GM12865 (cell line): ENCODE measurements around the gene TMEM125.

Experiments used
- DNase-seq: peaks from one replicate; pipeline ENCODE4 v3.0.0; 2010; ENCODE audit warnings: low read depth
- H3K4me3 ChIP-seq: 2 replicates; pipeline ENCODE4 v1.5.1; 2011; ENCODE audit warnings: mild to moderate bottlenecking, low read depth, low read length, control low read depth
- TF ChIP-seq, protein P1 (sequence below): IDR thresholded peaks from 2 replicates; pipeline ENCODE4 v1.5.1; 2011; ENCODE audit warnings: low read length, control low read depth, low read depth, inconsistent platforms; ENCODE audit not compliant: insufficient read depth; ENCODE audit errors: missing control alignments

TMEM125 gene

DNA sequence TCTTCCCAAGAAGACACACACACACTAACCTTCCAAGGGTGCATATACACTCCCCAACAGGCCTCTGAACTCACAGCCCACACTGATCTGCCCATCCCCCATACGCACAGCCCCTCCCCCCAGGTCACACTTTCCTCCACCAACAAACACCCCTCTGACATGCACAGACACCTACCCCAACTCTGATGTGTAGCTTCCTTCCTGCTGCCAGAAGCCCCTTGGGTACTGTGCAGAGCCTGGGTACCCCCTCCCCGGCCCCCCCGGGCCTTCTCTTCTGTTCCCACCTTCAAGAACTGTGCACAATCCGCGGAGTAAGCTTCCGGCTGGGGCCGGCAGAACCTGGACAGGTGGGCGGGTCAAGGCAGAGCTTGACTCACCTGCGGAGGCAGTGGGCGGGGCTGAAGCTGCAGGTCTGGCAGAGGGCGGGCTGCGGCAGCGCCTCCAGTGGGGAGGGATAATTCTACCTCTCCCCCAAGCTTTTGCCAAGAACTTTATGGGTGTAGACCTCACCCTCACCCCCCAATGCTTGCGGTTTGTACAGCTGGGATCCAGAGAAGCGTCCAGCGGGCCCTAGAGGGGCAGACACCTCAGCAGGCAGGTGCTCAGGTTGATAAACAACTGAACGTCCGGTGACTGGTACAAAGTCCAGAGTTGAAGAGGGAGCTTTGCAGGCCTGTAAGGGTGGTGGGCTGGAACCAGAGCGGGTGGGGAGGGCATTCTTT lies 15.6 kb downstream of the TMEM125 start, which contains the start of gene C1orf210:
TSS of gene C1orf210 (minus strand) at position 313 of the 722 bp plus-strand sequence. CDS start 2,311 bp downstream, outside the sequence.
- no peak within 1 kb of the TSS for H3K4me3 ChIP-seq
- TF ChIP-seq, protein P1, sequence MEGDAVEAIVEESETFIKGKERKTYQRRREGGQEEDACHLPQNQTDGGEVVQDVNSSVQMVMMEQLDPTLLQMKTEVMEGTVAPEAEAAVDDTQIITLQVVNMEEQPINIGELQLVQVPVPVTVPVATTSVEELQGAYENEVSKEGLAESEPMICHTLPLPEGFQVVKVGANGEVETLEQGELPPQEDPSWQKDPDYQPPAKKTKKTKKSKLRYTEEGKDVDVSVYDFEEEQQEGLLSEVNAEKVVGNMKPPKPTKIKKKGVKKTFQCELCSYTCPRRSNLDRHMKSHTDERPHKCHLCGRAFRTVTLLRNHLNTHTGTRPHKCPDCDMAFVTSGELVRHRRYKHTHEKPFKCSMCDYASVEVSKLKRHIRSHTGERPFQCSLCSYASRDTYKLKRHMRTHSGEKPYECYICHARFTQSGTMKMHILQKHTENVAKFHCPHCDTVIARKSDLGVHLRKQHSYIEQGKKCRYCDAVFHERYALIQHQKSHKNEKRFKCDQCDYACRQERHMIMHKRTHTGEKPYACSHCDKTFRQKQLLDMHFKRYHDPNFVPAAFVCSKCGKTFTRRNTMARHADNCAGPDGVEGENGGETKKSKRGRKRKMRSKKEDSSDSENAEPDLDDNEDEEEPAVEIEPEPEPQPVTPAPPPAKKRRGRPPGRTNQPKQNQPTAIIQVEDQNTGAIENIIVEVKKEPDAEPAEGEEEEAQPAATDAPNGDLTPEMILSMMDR = no peak
- no peak for DNase-seq

DNA sequence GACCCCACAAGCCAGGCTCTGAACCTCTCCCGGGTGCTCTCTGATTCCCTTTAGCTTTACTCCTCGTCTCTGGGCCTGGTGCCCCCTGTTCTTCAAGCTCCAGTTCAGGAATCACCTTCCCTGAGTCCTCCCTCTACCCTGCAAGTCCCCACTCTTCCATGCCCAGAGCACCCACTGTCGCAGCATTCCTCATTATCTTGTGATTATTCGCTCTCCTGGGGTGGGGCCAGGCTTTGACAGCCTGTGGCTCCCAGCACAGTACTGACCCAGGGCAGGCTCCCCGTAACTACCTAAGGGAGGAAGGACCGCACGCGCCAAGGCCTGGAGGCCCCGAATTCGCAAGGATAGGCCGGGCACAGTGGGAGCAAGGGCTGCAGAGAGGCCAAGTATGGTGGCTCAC lies 16.3 kb downstream of the TMEM125 start:
- TF ChIP-seq, protein P1 = no peak
- H3K4me3 ChIP-seq = no peak overlapping the region
- DNase-seq = no peak

DNA sequence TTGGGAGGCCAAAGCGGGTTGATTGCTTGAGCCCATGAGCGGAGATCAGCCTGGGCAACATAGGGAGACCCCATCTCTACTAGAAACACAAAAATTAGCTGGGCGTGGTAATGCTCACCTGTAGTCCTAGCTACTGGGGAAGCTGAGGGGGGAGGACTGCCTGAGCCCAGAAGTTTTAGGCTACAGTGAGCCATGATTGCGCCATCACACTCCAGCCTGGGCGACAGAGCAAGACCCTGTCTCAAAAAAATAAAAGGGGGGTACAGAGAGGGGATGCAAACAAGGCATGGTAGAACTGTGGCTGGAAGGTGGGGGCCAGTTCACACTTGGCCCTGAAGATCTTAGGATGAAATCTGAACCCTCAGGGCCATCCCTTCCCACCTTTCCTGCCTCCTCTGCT lies 16.8 kb downstream of the TMEM125 start:
- no peak overlapping the region for H3K4me3 ChIP-seq
- TF ChIP-seq, protein P1 = no peak
- no peak for DNase-seq

DNA sequence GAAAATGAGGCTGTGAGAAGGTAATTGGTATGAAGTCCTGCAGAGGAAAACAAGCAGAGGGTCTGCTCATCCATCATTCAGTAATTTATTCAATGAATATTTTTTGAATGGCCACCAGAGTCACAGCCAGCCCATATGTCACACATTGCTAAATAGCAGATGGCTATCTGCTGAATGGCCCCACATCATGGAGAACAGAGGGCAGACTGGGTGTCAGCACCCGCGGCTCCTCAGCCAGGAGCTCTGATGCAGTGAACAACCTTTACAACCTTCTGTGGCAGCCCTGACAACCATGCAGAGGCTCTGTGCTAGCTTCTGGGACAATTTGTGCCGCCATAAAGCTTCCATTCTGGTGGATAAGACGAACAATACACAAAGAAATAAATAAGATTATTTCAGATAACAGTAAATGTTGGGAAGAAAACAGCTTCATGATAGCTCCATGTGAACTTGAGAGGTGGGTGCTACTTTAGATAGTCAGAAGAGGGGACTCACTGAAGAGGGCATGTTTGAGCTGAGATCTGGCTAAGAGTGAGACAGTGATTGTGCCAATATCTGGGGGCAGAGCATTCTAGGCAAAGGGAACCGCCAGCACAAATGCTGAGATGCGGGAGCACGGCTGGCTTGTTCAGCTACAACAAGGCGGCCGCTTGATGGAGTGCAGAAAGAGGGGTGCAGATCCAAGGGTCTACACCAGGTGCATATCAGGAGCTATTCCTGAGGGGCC lies 18.4 kb downstream of the TMEM125 start:
- no peak overlapping the region for H3K4me3 ChIP-seq
- TF ChIP-seq, protein P1 = no peak
- DNase-seq = no peak

DNA sequence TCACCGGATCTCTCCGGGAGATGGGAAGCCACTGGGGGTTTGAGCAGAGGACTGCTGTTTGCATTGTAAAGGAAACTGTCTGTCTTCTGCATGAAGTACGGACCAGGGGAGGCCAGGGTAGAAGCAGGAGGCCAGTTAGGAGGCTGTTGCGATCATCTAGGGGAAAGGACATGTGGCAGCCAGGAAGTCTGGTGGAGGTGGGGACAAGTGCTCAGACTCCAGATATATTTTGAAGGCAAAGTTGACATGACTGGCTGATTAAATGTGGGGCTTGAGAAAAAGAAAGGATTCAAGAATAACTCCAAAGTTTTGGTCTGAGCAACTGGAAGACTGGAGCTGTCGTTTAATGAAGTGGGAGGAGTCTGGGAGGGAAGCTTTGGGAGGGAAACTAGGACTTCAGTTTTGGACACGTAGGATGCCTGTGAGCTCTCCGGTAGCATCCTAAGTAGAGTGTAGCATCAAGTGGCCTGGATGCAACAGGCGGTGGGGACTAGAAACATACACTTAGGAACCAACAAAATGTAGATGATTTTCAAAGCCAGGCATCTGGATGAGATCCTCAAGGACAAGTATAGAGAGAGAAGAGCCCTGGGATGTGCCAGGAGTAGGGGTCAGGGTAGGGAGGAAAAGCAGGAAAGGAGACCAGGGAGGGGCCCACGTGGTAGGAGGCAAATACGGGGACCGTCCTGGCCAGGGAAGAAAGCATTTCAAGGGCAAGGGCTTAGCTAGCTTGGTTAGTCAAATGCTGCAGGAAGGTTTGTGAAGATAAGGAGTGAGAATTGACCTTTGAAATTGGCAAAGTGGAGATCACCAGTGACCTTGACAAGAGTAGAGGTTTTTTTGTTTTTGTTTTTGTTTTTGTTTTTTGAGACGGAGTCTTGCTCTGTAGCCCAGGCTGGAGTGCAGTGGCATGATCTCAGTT lies 19.3 kb downstream of the TMEM125 start:
- H3K4me3 ChIP-seq = no peak overlapping the region
- TF ChIP-seq, protein P1 = no peak
- DNase-seq = no peak

DNA sequence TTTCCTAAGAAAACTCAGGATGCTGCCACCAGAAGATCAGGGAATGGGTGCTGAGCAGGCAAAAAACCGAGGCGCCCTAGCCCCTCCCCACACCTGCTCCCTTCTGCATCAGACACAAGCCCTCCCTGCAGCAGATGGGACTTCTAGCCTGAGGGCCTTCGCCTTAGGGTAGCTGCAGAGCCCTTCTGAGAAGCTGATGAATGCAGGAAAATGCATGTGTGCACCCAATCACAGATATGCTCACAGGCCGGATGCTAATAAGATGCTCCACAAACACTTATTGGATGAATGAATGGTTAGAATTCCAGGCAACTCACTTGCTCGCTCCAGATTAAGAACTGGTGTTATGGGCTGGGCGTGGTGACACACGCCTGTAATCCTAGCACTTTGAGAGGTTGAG lies 22.4 kb downstream of the TMEM125 start:
- no peak for DNase-seq
- TF ChIP-seq, protein P1 = no peak
- no peak overlapping the region for H3K4me3 ChIP-seq
